ENCODE measurements around the gene SPN.

SPN gene

GRCh38 chr16:29667755-29668154 is 4.7 kb downstream of the SPN start:
- DNase-seq (ENCODE audit: low read depth, low spot score): no peak
- no peak for TF ChIP-seq CTCF (IDR thresholded peaks at IDR 0.05; ENCODE audit: low read depth, low read length)
- in situ Hi-C loops (cut with HindIII; ENCODE audit: low sequenced_read_pairs): no loop called here
- H3K4me3 ChIP-seq (ENCODE audit: low read depth, low read length): no peak overlapping the region

GRCh38 chr16:29668267-29668666 is 5.2 kb downstream of the SPN start:
- no peak for DNase-seq (ENCODE audit: low read depth, low spot score)
- no peak for TF ChIP-seq CTCF (IDR thresholded peaks at IDR 0.05; ENCODE audit: low read depth, low read length)
- in situ Hi-C loops (cut with HindIII; ENCODE audit: low sequenced_read_pairs): no loop called here
- H3K4me3 ChIP-seq (ENCODE audit: low read depth, low read length): no peak overlapping the region

GRCh38 chr16:29673501-29673900 is 10.5 kb downstream of the SPN start:
- TF ChIP-seq CTCF (IDR thresholded peaks at IDR 0.05; ENCODE audit: low read depth, low read length): no peak
- no peak overlapping the region for H3K4me3 ChIP-seq (ENCODE audit: low read depth, low read length)
- in situ Hi-C loops (cut with HindIII; ENCODE audit: low sequenced_read_pairs): no loop called here
- DNase-seq (ENCODE audit: low read depth, low spot score): no peak

- peak; percentile 32 for DNase-seq (ENCODE audit: low read depth, low spot score)
- no peak for TF ChIP-seq CTCF (IDR thresholded peaks at IDR 0.05; ENCODE audit: low read depth, low read length)
These were observed 11.1 kb downstream of the SPN start for GRCh38 chr16:29674188-29674587.

GRCh38 chr16:29675811-29676643 is 13.0 kb downstream of the SPN start:
- no peak for DNase-seq (ENCODE audit: low read depth, low spot score)
- no peak overlapping the region for H3K4me3 ChIP-seq (ENCODE audit: low read depth, low read length)
- in situ Hi-C loops (cut with HindIII; ENCODE audit: low sequenced_read_pairs): no loop called here
- TF ChIP-seq CTCF (IDR thresholded peaks at IDR 0.05; ENCODE audit: low read depth, low read length): no peak

More at GRCh38 chr16:29674188-29674587, 11.1 kb downstream of the SPN start:
- in situ Hi-C loops (cut with HindIII; ENCODE audit: low sequenced_read_pairs): no loop called here
- no peak overlapping the region for H3K4me3 ChIP-seq (ENCODE audit: low read depth, low read length)

GRCh38 chr16:29676989-29677785 is 14.1 kb downstream of the SPN start:
- no peak overlapping the region for H3K4me3 ChIP-seq (ENCODE audit: low read depth, low read length)
- no peak for DNase-seq (ENCODE audit: low read depth, low spot score)
- in situ Hi-C loops (cut with HindIII; ENCODE audit: low sequenced_read_pairs): no loop called here
- no peak for TF ChIP-seq CTCF (IDR thresholded peaks at IDR 0.05; ENCODE audit: low read depth, low read length)
